22Rv1 (cell line): ENCODE data around the gene AKAP9.

Experiments used
- ZFX ChIP-seq: fragments of 450-650 bp; IDR thresholded peaks from 2 replicates; pipeline ENCODE4 v1.6.1; 2017; ENCODE audit warnings: antibody characterized with exemption, borderline replicate concordance
- TF ChIP-seq, protein P1 (sequence below): fragments of 450-650 bp; IDR thresholded peaks from 2 replicates; pipeline ENCODE4 v1.5.1; 2017; ENCODE audit warnings: mild to moderate bottlenecking

DNA sequence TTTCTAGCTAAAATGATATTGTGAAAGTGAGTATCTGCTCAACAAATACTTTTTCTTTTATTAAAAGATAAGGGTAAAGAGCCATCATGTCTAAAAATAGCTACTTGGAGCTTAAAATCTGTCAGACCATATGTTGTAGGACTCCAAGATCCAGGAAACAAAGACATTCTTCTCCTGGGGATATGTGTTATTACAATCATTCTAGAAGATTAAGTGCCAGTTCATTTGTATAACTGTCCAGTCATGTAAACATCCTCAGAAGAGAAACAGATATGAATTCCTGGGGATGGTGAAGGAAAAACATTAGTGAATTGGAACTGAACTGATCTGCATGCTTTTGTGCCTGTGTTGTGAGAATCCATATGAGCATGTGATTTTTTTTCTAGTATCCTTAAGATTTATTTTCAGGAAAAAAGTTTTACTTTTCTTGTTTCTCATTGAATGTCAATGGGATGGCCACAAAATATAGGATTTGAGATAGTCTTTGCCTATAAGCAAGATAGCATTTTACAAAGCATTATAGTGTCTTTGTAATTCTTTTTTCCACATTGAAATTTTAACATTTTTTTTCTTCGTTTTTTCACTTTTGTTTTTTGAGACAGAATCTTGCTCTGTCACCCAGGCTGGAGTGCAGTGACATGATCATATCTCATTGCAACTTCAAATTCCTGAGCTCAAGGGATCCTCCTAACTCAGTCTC, 45.7 kb upstream of the AKAP9 start:
- TF ChIP-seq, protein P1, sequence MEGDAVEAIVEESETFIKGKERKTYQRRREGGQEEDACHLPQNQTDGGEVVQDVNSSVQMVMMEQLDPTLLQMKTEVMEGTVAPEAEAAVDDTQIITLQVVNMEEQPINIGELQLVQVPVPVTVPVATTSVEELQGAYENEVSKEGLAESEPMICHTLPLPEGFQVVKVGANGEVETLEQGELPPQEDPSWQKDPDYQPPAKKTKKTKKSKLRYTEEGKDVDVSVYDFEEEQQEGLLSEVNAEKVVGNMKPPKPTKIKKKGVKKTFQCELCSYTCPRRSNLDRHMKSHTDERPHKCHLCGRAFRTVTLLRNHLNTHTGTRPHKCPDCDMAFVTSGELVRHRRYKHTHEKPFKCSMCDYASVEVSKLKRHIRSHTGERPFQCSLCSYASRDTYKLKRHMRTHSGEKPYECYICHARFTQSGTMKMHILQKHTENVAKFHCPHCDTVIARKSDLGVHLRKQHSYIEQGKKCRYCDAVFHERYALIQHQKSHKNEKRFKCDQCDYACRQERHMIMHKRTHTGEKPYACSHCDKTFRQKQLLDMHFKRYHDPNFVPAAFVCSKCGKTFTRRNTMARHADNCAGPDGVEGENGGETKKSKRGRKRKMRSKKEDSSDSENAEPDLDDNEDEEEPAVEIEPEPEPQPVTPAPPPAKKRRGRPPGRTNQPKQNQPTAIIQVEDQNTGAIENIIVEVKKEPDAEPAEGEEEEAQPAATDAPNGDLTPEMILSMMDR, result no peak
- TF ChIP-seq ZFX, result no peak
